K562 (cell line): Measurements from ENCODE around the gene GATA2. TPM values are rescaled to one million over a fixed set of nuclear protein-coding genes. Genes with fewer than 3 reads are reported as not detected.

Experiments used
- ATAC-seq: fragments of 200-7000 bp; cut with Tn5 transposase; 3 replicates; pipeline ENCODE4 v1.9.1; 2020; ENCODE audit warnings: moderate library complexity
- BruUV-seq: library from RNA; stranded (reverse); fragments of 400-500 nt; replicated peaks from 2 replicates; lab custom pipeline; 2021; lab: Mats Ljungman, UMichigan
- CTCF ChIA-PET: fragments of 300-600 bp; formaldehyde crosslinking; extraction: SDS; loops from one replicate; lab custom pipeline; 2021; ENCODE audit warnings: low intra/inter-chr PET ratio; lab: Yijun Ruan, JAX
- POLR2A ChIA-PET: fragments of 300-600, 350-650 bp; sonication (Branson Sonifier 250); formaldehyde crosslinking; extraction: SDS; loops from one replicate; lab custom pipeline; 2021; ENCODE audit warnings: antibody characterized with exemption, inconsistent platforms; lab: Yijun Ruan, JAX
- DNase-seq, 4 experiments: peaks; one replicate each; pipeline versions ENCODE4 v3.0.0 to v3.0.0-alpha.2; 2011 to 2018; ENCODE audit warnings: low spot score in 3 of 4, mixed read lengths in 3 of 4; ENCODE audit errors: extremely low read depth in 1 of 4
- FAIRE-seq: peaks from 2 replicates; lab custom pipeline; 2011; peaks lifted over from hg19 to GRCh38; lab: Jason Lieb, UNC
- H2AFZ ChIP-seq: 2 replicates; pipeline ENCODE4 v1.6.0; 2011; ENCODE audit warnings: low read depth, low read length, control low read depth, inconsistent platforms
- H3K27ac ChIP-seq: fragments of 200-600 bp; 3 replicates; pipeline ENCODE4 v1.8.0; 2011; ENCODE audit warnings: low read depth, mild to moderate bottlenecking, control low read depth, inconsistent platforms, low read length, moderate library complexity, mixed read lengths; ENCODE audit errors: extremely low read depth
- H3K27me3 ChIP-seq, 2 experiments: fragments of 300-600 bp in 1 of 2; 2 replicates in 1 of 2; 3 replicates in 1 of 2; pipeline versions ENCODE4 v1.6.0 to v1.8.0; 2011; ENCODE audit warnings: inconsistent platforms in 2 of 2, low read length in 2 of 2, mild to moderate bottlenecking in 1 of 2, mixed read lengths in 1 of 2, moderate library complexity in 1 of 2; ENCODE audit not compliant: control insufficient read depth in 2 of 2, insufficient read depth in 2 of 2
- H3K36me3 ChIP-seq: fragments of 300-600 bp; 3 replicates; pipeline ENCODE4 v1.8.0; 2011; ENCODE audit warnings: mild to moderate bottlenecking, low read length, inconsistent platforms; ENCODE audit not compliant: control insufficient read depth, insufficient read depth
- H3K4me1 ChIP-seq, 2 experiments: fragments of 200-600 bp in 1 of 2; replicated peaks in 1 of 2; 2 replicates in 1 of 2; 3 replicates in 1 of 2; pipeline versions ENCODE4 v1.5.1 to v1.8.0; 2011; ENCODE audit warnings: inconsistent platforms in 2 of 2, low read length in 2 of 2, mild to moderate bottlenecking in 1 of 2, mixed read lengths in 1 of 2, moderate library complexity in 1 of 2; ENCODE audit not compliant: control insufficient read depth in 2 of 2, insufficient read depth in 2 of 2
- H3K4me2 ChIP-seq: 2 replicates; pipeline ENCODE4 v1.6.1; 2011; ENCODE audit warnings: low read length, control low read depth, inconsistent platforms, mixed read lengths; ENCODE audit not compliant: insufficient read depth
- H3K4me3 ChIP-seq: fragments of 200-600 bp; sonication (generic), shearing (Covaris generic); 2 replicates; pipeline ENCODE4 v1.5.1; 2016; ENCODE audit warnings: control low read depth, inconsistent platforms
- H3K79me2 ChIP-seq: fragments of 200-600 bp; 3 replicates; pipeline ENCODE4 v1.8.0; 2011; ENCODE audit warnings: low read length, inconsistent platforms; ENCODE audit not compliant: control insufficient read depth, insufficient read depth
- H3K9ac ChIP-seq, 2 experiments: 2 replicates each; pipeline versions ENCODE4 v1.6.0 to v1.6.1; 2011; ENCODE audit warnings: low read depth in 2 of 2, low read length in 2 of 2, control low read depth in 1 of 2, inconsistent platforms in 1 of 2, mild to moderate bottlenecking in 1 of 2, mixed read lengths in 1 of 2; ENCODE audit not compliant: insufficient read depth in 1 of 2
- H3K9me1 ChIP-seq: one replicate; pipeline ENCODE4 v1.6.0; 2011; ENCODE audit warnings: inconsistent platforms, mild to moderate bottlenecking, low read length, moderate library complexity; ENCODE audit not compliant: control insufficient read depth, insufficient read depth
- H3K9me3 ChIP-seq: replicated peaks from 2 replicates; pipeline ENCODE4 v1.5.1; 2011; ENCODE audit warnings: low read depth, low read length, inconsistent platforms; ENCODE audit not compliant: control insufficient read depth, insufficient read depth
- H4K20me1 ChIP-seq: replicated peaks from 2 replicates; pipeline ENCODE4 v1.6.1; 2011; ENCODE audit warnings: low read length, inconsistent platforms, mixed read lengths; ENCODE audit not compliant: control insufficient read depth, insufficient read depth
- CEBPB ChIP-seq: fragments of 450-650 bp; IDR thresholded peaks from 2 replicates; pipeline ENCODE4 v1.6.1; 2016; ENCODE audit warnings: missing genetic modification characterization, missing compliant biosample characterization
- ESRRA ChIP-seq: fragments of 450-650 bp; IDR thresholded peaks from 2 replicates; pipeline ENCODE4 v1.6.1; 2014; ENCODE audit warnings: low read depth, mild to moderate bottlenecking, moderate library complexity, borderline replicate concordance
- MAX ChIP-seq: sonication (generic); formaldehyde crosslinking; IDR thresholded peaks from 2 replicates; pipeline ENCODE4 v1.9.0; 2022; ENCODE audit warnings: mild to moderate bottlenecking, missing genetic modification reagents
- MTF1 ChIP-seq: fragments of 250-450 bp; sonication (Bioruptor Pico); IDR thresholded peaks from 2 replicates; pipeline ENCODE4 v1.9.0; 2021; ENCODE audit warnings: moderate library complexity, mild to moderate bottlenecking, inconsistent platforms, borderline replicate concordance
- TCF7 ChIP-seq: sonication (generic); IDR thresholded peaks from 2 replicates; pipeline ENCODE4 v1.6.1; 2016; ENCODE audit warnings: antibody characterized with exemption, borderline replicate concordance
- ZFP30 ChIP-seq: fragments of 250-450 bp; sonication (Bioruptor Pico); IDR thresholded peaks from 2 replicates; pipeline ENCODE4 v1.8.0; 2022; ENCODE audit warnings: moderate library complexity, mild to moderate bottlenecking, inconsistent platforms, borderline replicate concordance
- WGBS: fragments of 100-300 bp; shearing (Covaris generic); methylation state at CpG from one replicate; pipeline ENCODE4 v1.1.6; 2016; ENCODE audit warnings: low coverage, mixed read lengths; ENCODE audit not compliant: insufficient coverage; ENCODE audit errors: missing lambda C conversion rate; 5-methylcytosine and 5-hydroxymethylcytosine counted together
- in situ Hi-C: fragments of 300-500 bp; cut with MboI; formaldehyde crosslinking; loops from 4 replicates; pipeline ENCODE4 v1.15.0; 2018; ENCODE audit warnings: inconsistent platforms, mixed read lengths
- intact Hi-C: fragments of 100-400 bp; cut with micrococcal nuclease; formaldehyde crosslinking; loops from 2 replicates; pipeline ENCODE4 v1.14.2; 2022
- polyA plus RNA-seq, 8 experiments: library from polyadenylated mRNA; depleted of rRNA in 4 of 8; stranded (reverse) in 5 of 8; unstranded in 3 of 8; fragments of >200 nt; fragmentation: Nextera tagmentation in 2 of 8; fragmentation: Illumina TruSeq in 1 of 8; extraction: Ambion mirVana in 2 of 8; extraction: Trizol in 1 of 8; gene quantifications; 2 replicates each; pipeline versions ENCODE4 v1.2.1 to v1.2.3, GENCODE V29; 2011 to 2014; ENCODE audit warnings: inconsistent platforms in 1 of 8, missing spikeins in 1 of 8
- total RNA-seq, 7 experiments: library from RNA; depleted of rRNA in 6 of 7; stranded (reverse); fragments of >200 nt in 6 of 7; fragmentation: Illumina TruSeq in 2 of 7; extraction: Trizol in 2 of 7; gene quantifications; 2 replicates each; pipeline versions ENCODE4 v1.2.1 to v1.2.3, GENCODE V29; 2011 to 2021; ENCODE audit warnings: low replicate concordance in 1 of 7

Gene GATA2
- total and polyA plus RNA-seq, 9 of the 15 experiments (the other 6 are each of a cell fraction or from before 2014, with no cell fraction given): 8.5 to 218 (median 50.8) TPM

- POLR2A ChIA-PET: interaction anchor here (0.6 to 2.8 kb wide), 4 partner anchors 10 to 49 kb away, joined by 3 to 20 read pairs (median 4); no protein-coding TSS in a partner anchor
- in situ Hi-C loops: no loop called here
- Histone ChIP-seq H3K9me3 (no peaks in the 10 kb centered on the region), H3K79me2 (no peaks in the 10 kb centered on the region), H3K4me2 (no peak overlapping the region), H3K9me1 (no peaks in the 10 kb centered on the region), H3K4me1 (peaks cover 4 to 36% of the 10 kb centered on the region in 2 experiments; a peak in 4 of 5 replicates), H3K36me3 (no peaks in the 10 kb centered on the region), H3K27me3 (peaks cover 4 to 21% of the 10 kb centered on the region in 2 experiments; a peak in 4 of 5 replicates), H3K9ac (peak overlapping the region in 1 of 2 experiments; percentile 64; a peak in 2 of 4 replicates), H3K27ac (no peak overlapping the region), H3K4me3 (no peak overlapping the region), H4K20me1 (no peaks in the 10 kb centered on the region), H2AFZ (no peak overlapping the region)
- TF ChIP-seq ESRRA (no peak), MTF1 (CRISPR knock-in tag) (no peak), TCF7 (no peak), ZFP30 (CRISPR knock-in tag) (no peak)
- CTCF ChIA-PET: no interaction called here
- WGBS: 76% methylated on average over 17 of the region's 23 CpGs
- no peak for ATAC-seq
- intact Hi-C loops: no loop called here
- FAIRE-seq: no peak
- DNase-seq: no peak
- no TSS peak for BruUV-seq
These were observed 30.6 kb downstream of the GATA2 start for GRCh38 chr3:128462341-128462910.

DNA sequence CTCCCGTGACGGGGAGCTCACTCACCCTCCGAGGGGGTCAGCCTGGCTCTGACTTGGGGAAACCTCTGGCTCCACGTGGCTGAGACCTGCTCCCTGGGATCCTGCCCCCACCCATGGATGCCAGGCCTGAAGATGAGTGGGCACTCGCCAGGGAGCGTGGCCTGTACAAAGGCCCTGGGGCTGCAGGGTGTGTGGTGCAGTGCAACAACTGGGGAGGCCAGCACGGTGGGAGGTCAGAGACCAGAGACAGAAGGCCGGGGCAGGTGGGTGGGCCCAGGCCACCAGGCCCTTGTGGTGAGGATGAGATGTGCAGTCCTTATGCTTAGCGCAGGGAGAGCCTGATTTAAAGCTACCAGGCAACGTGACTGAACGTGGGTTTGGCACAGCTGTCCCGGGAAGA is 31.3 kb downstream of the GATA2 start:
- ATAC-seq: no peak
- no peaks in the 10 kb centered on the region for H3K79me2 ChIP-seq
- 71% methylated on average over 9 of the region's 12 CpGs for WGBS

More for the DNA sequence above, 31.3 kb downstream of the GATA2 start:
- CTCF ChIA-PET: no interaction called here
- peak; percentile 60 for TF ChIP-seq MAX (CRISPR knock-in tag)
- no peak for TF ChIP-seq CEBPB (tag)
- TF ChIP-seq, all 486 proteins: peak for 1
- Histone ChIP-seq H3K36me3 (no peaks in the 10 kb centered on the region), H3K4me2 (no peak overlapping the region), H3K4me3 (no peak overlapping the region), H3K27me3 (peaks cover 4 to 15% of the 10 kb centered on the region in 2 experiments; a peak in 4 of 5 replicates), H3K9me1 (no peaks in the 10 kb centered on the region), H3K9me3 (no peaks in the 10 kb centered on the region), H4K20me1 (no peaks in the 10 kb centered on the region), H2AFZ (no peak overlapping the region), H3K4me1 (peaks cover 9 to 43% of the 10 kb centered on the region in 2 experiments; a peak in 4 of 5 replicates), H3K27ac (no peak overlapping the region), H3K9ac (peak overlapping the region in 1 of 2 experiments; percentile 64; a peak in 1 of 4 replicates)
- intact Hi-C loops (no loop called here), in situ Hi-C loops (no loop called here)
- POLR2A ChIA-PET: interaction anchor here (0.6 to 0.7 kb wide), 2 partner anchors 48 to 152 kb away, joined by 3 read pairs; no protein-coding TSS in a partner anchor
- DNase-seq: peak in 1 of 4 experiments; percentile 17
- no TSS peak for BruUV-seq
- FAIRE-seq: no peak
